GM12864 (cell line): ENCODE results near the gene ANXA1.

Experiments used
- DNase-seq: peaks from one replicate; pipeline ENCODE4 v3.0.0-alpha.2; 2011; ENCODE audit warnings: low read depth
- H3K4me3 ChIP-seq: 2 replicates; pipeline ENCODE4 v1.5.1; 2011; ENCODE audit warnings: mild to moderate bottlenecking, low read depth, low read length, control low read depth
- CTCF ChIP-seq: IDR thresholded peaks from 2 replicates; pipeline ENCODE4 v1.5.1; 2011; ENCODE audit warnings: low read depth, mild to moderate bottlenecking, moderate library complexity, low read length, control low read depth, inconsistent platforms; ENCODE audit errors: missing control alignments

ANXA1 gene

DNA sequence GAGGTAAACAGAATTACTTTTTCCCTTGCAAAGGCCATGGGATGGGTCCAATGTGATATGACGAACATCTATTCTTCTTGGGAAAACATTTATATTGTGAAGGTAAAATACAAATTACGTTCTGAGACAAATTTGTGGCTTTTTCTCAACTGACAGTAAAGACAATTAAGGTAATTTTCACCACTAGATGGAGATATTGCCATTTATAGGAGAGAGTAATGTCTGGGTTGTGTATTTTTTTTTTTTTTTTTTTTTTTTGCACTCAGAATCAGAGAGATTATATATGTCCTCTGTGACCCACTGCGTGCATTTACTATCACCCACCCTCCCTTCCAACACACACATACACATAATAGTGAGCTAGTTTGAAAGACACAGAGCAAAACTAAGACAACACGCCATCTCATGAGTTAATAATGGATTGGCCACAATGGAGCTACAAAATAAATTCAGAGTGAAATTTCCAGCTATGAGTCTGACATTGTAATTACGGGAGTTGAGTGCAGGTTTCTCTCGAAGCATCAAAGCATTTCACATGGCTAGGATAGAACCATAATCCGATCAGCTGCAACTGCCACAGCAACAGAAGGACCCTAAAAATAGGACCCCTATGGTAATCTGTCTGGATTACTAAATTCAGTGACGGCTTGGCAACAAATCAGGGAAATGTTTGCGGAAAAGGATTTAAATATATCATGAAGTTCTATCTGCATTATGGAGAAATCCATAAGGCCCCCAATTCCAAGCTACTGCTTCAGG is 49.2 kb downstream of the ANXA1 start:
- no peak for DNase-seq
- H3K4me3 ChIP-seq = no peak overlapping the region
- peak; percentile 45 for TF ChIP-seq CTCF

DNA sequence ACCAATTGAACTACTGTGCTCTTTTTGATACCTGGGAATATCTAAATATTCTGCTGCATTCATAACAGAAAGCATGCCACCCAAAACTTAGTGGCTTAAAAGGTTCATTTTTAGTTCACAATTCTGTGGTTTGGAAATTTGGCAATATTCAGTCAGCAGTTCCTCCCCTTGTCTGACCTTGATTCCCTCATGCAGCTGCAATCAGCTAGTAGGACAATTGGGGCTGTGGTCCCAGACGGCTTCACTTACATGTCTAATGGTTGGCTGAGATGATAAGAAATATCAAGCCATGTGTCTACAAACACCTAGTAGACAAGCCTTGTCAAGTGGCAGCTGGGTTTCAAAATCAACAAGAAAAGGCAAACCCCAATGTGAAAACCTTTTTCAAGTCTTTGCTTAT is 51.3 kb downstream of the ANXA1 start:
- TF ChIP-seq CTCF = no peak
- no peak overlapping the region for H3K4me3 ChIP-seq

DNA sequence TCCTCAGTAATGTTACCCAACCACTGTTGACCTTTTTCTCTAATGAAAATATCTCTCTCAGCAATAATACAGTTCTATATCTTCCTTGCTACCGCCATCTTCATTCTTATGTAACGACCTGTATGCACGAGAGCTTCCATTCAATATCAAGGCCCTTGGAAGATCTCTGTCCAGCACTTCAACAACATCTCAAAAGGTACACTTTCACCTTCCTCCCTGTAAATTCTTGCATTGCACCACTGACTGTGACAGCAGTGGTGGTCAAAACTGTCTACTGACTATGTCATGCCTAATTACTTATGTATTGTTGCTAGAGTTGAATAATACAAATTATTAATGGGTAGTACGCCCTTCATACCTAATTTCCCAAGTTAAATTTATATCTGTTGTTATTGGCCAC is 53.3 kb downstream of the ANXA1 start:
- TF ChIP-seq CTCF = no peak
- DNase-seq = no peak

More for the DNA sequence above, 51.3 kb downstream of the ANXA1 start:
- no peak for DNase-seq

GRCh38 chr9:73206851-73207250 is 55.2 kb downstream of the ANXA1 start:
- TF ChIP-seq CTCF = no peak
- H3K4me3 ChIP-seq = no peak overlapping the region
- no peak for DNase-seq

More for the DNA sequence above, 53.3 kb downstream of the ANXA1 start:
- no peak overlapping the region for H3K4me3 ChIP-seq

GRCh38 chr9:73210886-73211666 is 59.4 kb downstream of the ANXA1 start:
- no peak for DNase-seq
- no peak for TF ChIP-seq CTCF

DNA sequence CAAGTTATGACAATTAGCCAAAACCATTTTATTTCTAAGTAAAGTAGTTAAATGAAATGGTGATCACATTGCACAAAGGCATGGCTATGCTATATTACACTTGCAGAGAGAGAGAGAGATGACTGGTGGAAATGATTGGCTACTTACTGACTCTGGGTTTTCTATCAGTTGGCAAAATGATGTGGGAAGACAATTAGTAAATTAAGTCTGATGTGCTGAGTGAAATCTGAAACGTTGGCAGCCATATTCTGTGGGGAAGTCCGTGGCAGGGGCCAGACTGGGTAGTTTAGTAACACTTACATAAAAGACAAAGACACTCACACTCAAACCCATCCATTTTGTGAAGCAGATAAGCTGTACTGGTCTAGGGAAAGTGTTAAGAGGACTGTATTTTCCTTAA is 61.6 kb downstream of the ANXA1 start:
- no peak overlapping the region for H3K4me3 ChIP-seq
- TF ChIP-seq CTCF = no peak
- no peak for DNase-seq

More at GRCh38 chr9:73210886-73211666, 59.4 kb downstream of the ANXA1 start:
- no peak overlapping the region for H3K4me3 ChIP-seq
